Endodermal cell (in vitro differentiated cells): ENCODE data around the gene MAMSTR. TPM values are rescaled to one million over a fixed set of nuclear protein-coding genes. Genes with fewer than 3 reads are reported as not detected.
"Not testable (repeated sequence)": the region's sequence is repeated elsewhere in the genome, so short reads cannot be mapped to it uniquely, and the experiment has no call there.

Experiments used
- DNase-seq: peaks from one replicate; pipeline ENCODE4 v3.0.0-alpha.2; 2017
- H3K27ac ChIP-seq: 2 replicates; pipeline ENCODE4 v1.5.1; 2013; ENCODE audit warnings: mild to moderate bottlenecking, low read depth, low read length, moderate library complexity
- H3K27me3 ChIP-seq: 2 replicates; pipeline ENCODE4 v1.6.1; 2013; ENCODE audit warnings: mild to moderate bottlenecking, low read length, moderate library complexity; ENCODE audit not compliant: insufficient read depth, control insufficient read depth, poor library complexity, severe bottlenecking
- H3K36me3 ChIP-seq: 2 replicates; pipeline ENCODE4 v1.7.0; 2013; ENCODE audit warnings: mild to moderate bottlenecking, low read length, moderate library complexity; ENCODE audit not compliant: control insufficient read depth, insufficient read depth
- H3K4me1 ChIP-seq: one replicate; pipeline ENCODE4 v1.7.0; 2013; ENCODE audit warnings: low read length; ENCODE audit not compliant: control insufficient read depth, insufficient read depth
- H3K4me3 ChIP-seq: 2 replicates; pipeline ENCODE4 v1.5.1; 2013; ENCODE audit warnings: mild to moderate bottlenecking, low read length, moderate library complexity
- H3K9ac ChIP-seq: 2 replicates; pipeline ENCODE4 v1.6.1; 2013; ENCODE audit warnings: mild to moderate bottlenecking, low read length, moderate library complexity; ENCODE audit not compliant: poor library complexity, severe bottlenecking; ENCODE audit errors: extremely low read depth
- H3K9me3 ChIP-seq: 2 replicates; pipeline ENCODE4 v1.6.1; 2013; ENCODE audit warnings: mild to moderate bottlenecking, low read length, moderate library complexity; ENCODE audit not compliant: control insufficient read depth
- H3K27ac Mint-ChIP-seq: 2 replicates; pipeline ENCODE4 v1.8.0; 2020; ENCODE audit warnings: mixed read lengths
- H3K27me3 Mint-ChIP-seq: 2 replicates; pipeline ENCODE4 v1.8.0; 2021; ENCODE audit warnings: mild to moderate bottlenecking, mixed read lengths; ENCODE audit not compliant: insufficient read depth
- H3K36me3 Mint-ChIP-seq: 2 replicates; pipeline ENCODE4 v1.8.0; 2020; ENCODE audit warnings: low read depth, mixed read lengths
- H3K4me1 Mint-ChIP-seq: 2 replicates; pipeline ENCODE4 v1.8.0; 2020; ENCODE audit warnings: mixed read lengths
- H3K4me3 Mint-ChIP-seq: 2 replicates; pipeline ENCODE4 v1.8.0; 2020; ENCODE audit warnings: mild to moderate bottlenecking, moderate library complexity, mixed read lengths
- H3K9me3 Mint-ChIP-seq: 2 replicates; pipeline ENCODE4 v1.8.0; 2020; ENCODE audit warnings: mild to moderate bottlenecking, mixed read lengths
- WGBS, 2 experiments: methylation state at CpG; one replicate each; pipeline versions ENCODE4 v1.1.5 to v1.1.7; 2013; ENCODE audit warnings: missing lambda C conversion rate in 2 of 2, mixed read lengths in 1 of 2; ENCODE audit not compliant: insufficient coverage in 1 of 2, insufficient read length in 1 of 2; 5-methylcytosine and 5-hydroxymethylcytosine counted together
- total RNA-seq, 2 donors: library from RNA; stranded (reverse); fragmentation: NEBNext Ultra II Directional in 1 of 2; extraction: Animal tissue kit (Norgen Biotek cat#: 25700) in 1 of 2; gene quantifications; 2 replicates in 1 of 2; 3 replicates in 1 of 2; pipeline ENCODE4 v1.2.1, GENCODE V29; 2021
- TF ChIP-seq, protein P1 (sequence below): fragments of 200-600 bp; sonication (generic); conservative IDR thresholded peaks from 2 replicates; pipeline ENCODE4 v1.5.0; 2021; ENCODE audit warnings: antibody characterized with exemption, mild to moderate bottlenecking

MAMSTR gene
- total RNA-seq, 2 donors from 2014 or later: 1.9 to 2.3 TPM

DNA sequence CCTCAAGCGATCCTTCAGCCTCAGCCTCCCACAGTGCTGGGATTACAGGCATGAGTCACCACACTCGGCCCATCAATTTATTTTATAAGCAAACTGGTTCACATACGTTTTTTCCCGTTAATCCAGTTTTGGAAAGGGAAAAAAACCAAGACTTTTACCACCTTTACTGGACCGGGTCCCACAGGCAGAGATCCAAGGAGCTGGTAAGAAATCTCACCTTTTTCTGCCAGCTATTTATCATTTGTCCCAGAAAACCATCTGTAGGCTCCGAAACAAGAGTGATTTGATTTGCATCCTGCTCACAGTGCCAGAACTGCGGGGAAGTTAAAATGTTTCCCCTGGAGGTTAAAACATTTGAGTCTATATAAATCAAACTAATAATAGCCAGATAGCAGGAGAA lies 30.1 kb downstream of the MAMSTR start:
- H3K9me3 Mint-ChIP-seq: peaks cover 2% of the 10 kb centered on the region
- no peak overlapping the region for H3K4me3 Mint-ChIP-seq
- TF ChIP-seq, protein P1, sequence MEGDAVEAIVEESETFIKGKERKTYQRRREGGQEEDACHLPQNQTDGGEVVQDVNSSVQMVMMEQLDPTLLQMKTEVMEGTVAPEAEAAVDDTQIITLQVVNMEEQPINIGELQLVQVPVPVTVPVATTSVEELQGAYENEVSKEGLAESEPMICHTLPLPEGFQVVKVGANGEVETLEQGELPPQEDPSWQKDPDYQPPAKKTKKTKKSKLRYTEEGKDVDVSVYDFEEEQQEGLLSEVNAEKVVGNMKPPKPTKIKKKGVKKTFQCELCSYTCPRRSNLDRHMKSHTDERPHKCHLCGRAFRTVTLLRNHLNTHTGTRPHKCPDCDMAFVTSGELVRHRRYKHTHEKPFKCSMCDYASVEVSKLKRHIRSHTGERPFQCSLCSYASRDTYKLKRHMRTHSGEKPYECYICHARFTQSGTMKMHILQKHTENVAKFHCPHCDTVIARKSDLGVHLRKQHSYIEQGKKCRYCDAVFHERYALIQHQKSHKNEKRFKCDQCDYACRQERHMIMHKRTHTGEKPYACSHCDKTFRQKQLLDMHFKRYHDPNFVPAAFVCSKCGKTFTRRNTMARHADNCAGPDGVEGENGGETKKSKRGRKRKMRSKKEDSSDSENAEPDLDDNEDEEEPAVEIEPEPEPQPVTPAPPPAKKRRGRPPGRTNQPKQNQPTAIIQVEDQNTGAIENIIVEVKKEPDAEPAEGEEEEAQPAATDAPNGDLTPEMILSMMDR: no peak
- Histone ChIP-seq H3K36me3 (no peaks in the 10 kb centered on the region), H3K9ac (no peak overlapping the region), H3K4me3 (no peak overlapping the region), H3K27ac (no peak overlapping the region), H3K27me3 (no peaks in the 10 kb centered on the region), H3K4me1 (no peaks in the 10 kb centered on the region), H3K9me3 (peaks cover 5% of the 10 kb centered on the region)
- peaks cover under 1% of the 10 kb centered on the region for H3K27me3 Mint-ChIP-seq
- no peak overlapping the region for H3K27ac Mint-ChIP-seq
- 94 to 96% methylated on average over 5 to 7 of the region's 7 CpGs for WGBS, 2 experiments
- peaks cover 2% of the 10 kb centered on the region for H3K36me3 Mint-ChIP-seq
- H3K4me1 Mint-ChIP-seq: peaks cover under 1% of the 10 kb centered on the region
- DNase-seq: no peak

DNA sequence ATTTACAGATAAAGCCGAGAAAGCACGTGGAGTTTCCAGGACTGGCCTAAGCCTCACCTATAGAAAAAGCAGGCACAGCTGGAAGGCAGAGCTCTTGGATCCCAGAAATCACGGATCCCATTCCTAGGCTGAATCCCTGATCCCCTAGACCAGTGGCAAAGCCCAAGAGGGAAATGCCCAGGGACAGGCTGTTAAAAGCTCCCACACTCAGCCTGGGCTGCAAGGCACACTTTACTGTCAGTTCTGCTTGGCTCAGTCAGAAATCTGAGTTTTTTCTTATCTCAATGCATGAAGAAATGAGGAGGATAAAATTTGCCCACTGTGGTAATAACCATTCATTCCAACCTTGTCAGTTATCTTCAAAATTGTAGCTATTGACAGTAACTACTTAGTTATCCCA lies 31.7 kb downstream of the MAMSTR start:
- Mint-ChIP-seq H3K9me3 (peaks cover 2% of the 10 kb centered on the region), H3K36me3 (peaks cover 2% of the 10 kb centered on the region), H3K27me3 (peaks cover 2% of the 10 kb centered on the region), H3K27ac (no peak overlapping the region), H3K4me1 (no peaks in the 10 kb centered on the region), H3K4me3 (no peak overlapping the region)
- DNase-seq: no peak
- WGBS, 2 experiments: 80 to 86% methylated on average over 3 of the region's 3 CpGs
- H3K27ac ChIP-seq: no peak overlapping the region
- no peak overlapping the region for H3K4me3 ChIP-seq
- TF ChIP-seq, protein P1: no peak
- no peaks in the 10 kb centered on the region for H3K4me1 ChIP-seq
- H3K36me3 ChIP-seq: no peaks in the 10 kb centered on the region
- H3K27me3 ChIP-seq: no peaks in the 10 kb centered on the region
- H3K9ac ChIP-seq: no peak overlapping the region
- peaks cover 5% of the 10 kb centered on the region for H3K9me3 ChIP-seq

DNA sequence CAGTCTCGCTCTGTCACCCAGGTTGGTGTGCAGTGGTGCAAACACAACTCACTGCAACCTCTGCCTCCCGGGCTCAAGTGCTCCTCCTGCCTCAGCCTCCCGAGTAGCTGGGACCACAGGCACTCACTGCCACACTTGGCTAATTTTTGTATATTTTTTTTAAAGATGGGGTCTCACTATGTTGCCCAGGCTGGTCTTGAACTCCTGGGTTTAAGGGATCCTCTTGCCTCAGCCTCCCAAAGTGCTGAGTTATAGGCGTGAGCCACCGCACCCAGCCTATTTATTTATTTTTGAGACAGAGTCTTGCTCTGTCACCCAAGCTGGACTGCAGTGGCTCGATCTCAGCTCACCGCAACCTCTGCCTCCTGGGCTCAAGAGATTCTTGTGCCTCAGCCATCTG lies 32.9 kb downstream of the MAMSTR start:
- not testable (repeated sequence) for H3K36me3 ChIP-seq, H3K4me1 Mint-ChIP-seq
- WGBS, 2 experiments: 90% methylated on average over 6 to 7 of the region's 7 CpGs

DNA sequence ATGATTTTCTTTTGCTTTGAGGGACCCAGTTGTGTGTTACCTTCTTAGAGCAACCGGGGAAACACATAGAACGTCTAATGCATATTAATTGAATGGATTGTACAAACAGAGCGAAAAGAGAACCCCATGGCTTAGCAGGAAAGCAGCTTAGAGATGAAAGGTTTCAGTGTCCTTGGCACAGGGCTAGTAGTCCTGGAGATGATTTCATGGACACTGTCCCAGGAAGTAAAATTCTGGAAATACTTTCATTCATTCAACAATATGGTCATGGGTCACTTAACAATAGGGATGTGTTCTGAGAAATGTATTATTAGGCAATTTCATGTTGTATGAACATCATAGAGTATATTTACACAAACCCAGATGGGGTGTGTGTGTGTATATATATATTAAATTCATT lies 33.4 kb downstream of the MAMSTR start:
- H3K4me3 Mint-ChIP-seq: no peak overlapping the region
- H3K9ac ChIP-seq: no peak overlapping the region
- DNase-seq: no peak
- H3K27me3 Mint-ChIP-seq: peaks cover 2% of the 10 kb centered on the region
- no peaks in the 10 kb centered on the region for H3K36me3 Mint-ChIP-seq
- 80 to 84% methylated on average over 3 of the region's 3 CpGs for whole genome bisulfite sequencing, 2 experiments
- no peaks in the 10 kb centered on the region for H3K4me1 Mint-ChIP-seq
- TF ChIP-seq, protein P1: no peak
- H3K4me3 ChIP-seq: no peak overlapping the region
- no peaks in the 10 kb centered on the region for H3K27me3 ChIP-seq
- H3K4me1 ChIP-seq: no peaks in the 10 kb centered on the region
- H3K27ac Mint-ChIP-seq: no peak overlapping the region
- H3K36me3 ChIP-seq: no peaks in the 10 kb centered on the region
- H3K9me3 ChIP-seq: no peaks in the 10 kb centered on the region
- no peak overlapping the region for H3K27ac ChIP-seq
- H3K9me3 Mint-ChIP-seq: no peaks in the 10 kb centered on the region

More for the DNA sequence above, 32.9 kb downstream of the MAMSTR start:
- not testable (repeated sequence) for H3K4me1 ChIP-seq, H3K36me3 Mint-ChIP-seq, H3K27ac ChIP-seq, H3K27me3 Mint-ChIP-seq, H3K27ac Mint-ChIP-seq, DNase-seq, H3K4me3 Mint-ChIP-seq, H3K9ac ChIP-seq, H3K4me3 ChIP-seq, H3K9me3 ChIP-seq, H3K9me3 Mint-ChIP-seq, H3K27me3 ChIP-seq
